ENCODE measurements around the gene GPC6.

GRCh38 chr13:94433055-94433961 is 1206.7 kb downstream of the GPC6 start:
- TF ChIP-seq TFAP4 (CRISPR knock-in tag; IDR thresholded peaks at IDR 0.05; ENCODE audit: borderline replicate concordance), result no peak
- no peak for TF ChIP-seq ZNF311 (CRISPR knock-in tag; IDR thresholded peaks at IDR 0.05)
- no peak for TF ChIP-seq EWSR1 (IDR thresholded peaks at IDR 0.05; ENCODE audit: borderline replicate concordance, low read depth, partially characterized antibody)
